HG02623 (cell line): Measurements from ENCODE around the gene DHFR.
"Not testable (repeated sequence)": the region's sequence is repeated elsewhere in the genome, so short reads cannot be mapped to it uniquely, and the experiment has no call there.

ENCODE experiments used
- ATAC-seq: cut with Tn5 transposase; IDR thresholded peaks from one replicate; pipeline ENCODE4 v1.9.1; 2021; ENCODE audit warnings: moderate library complexity; ENCODE audit not compliant: unreplicated experiment

DHFR gene

GRCh38 chr5:80654391-80655230 is at the start of gene DHFR, which contains the start of gene MSH3:
TSS of gene DHFR (minus strand) at chr5:80654983. CDS start at chr5:80654489, 494 bp downstream.
TSS of gene MSH3 (plus strand) at chr5:80654652. CDS start at chr5:80654728, 76 bp downstream.
- ATAC-seq, result peak; percentile 42

- ATAC-seq, result no peak
These were observed 49.4 kb upstream of the DHFR start for GRCh38 chr5:80704221-80704620.

GRCh38 chr5:80703747-80704146 is 49.0 kb upstream of the DHFR start:
- ATAC-seq, result no peak

- ATAC-seq, result no peak
These were observed 48.5 kb upstream of the DHFR start for GRCh38 chr5:80703291-80703690.

- ATAC-seq, result no peak
These were observed 46.8 kb upstream of the DHFR start for GRCh38 chr5:80701597-80701996.

- ATAC-seq, result no peak
These were observed 43.6 kb upstream of the DHFR start for GRCh38 chr5:80698369-80698768.

GRCh38 chr5:80697100-80697499 is 42.3 kb upstream of the DHFR start:
- ATAC-seq, result no peak

GRCh38 chr5:80696450-80696849 is 41.7 kb upstream of the DHFR start:
- ATAC-seq, result no peak

GRCh38 chr5:80695666-80696065 is 40.9 kb upstream of the DHFR start:
- no peak for ATAC-seq

GRCh38 chr5:80689627-80690026 is 34.8 kb upstream of the DHFR start:
- no peak for ATAC-seq

- ATAC-seq, result no peak
These were observed 34.1 kb upstream of the DHFR start for GRCh38 chr5:80688648-80689420.

GRCh38 chr5:80686757-80687156 is 32.0 kb upstream of the DHFR start:
- ATAC-seq, result no peak

GRCh38 chr5:80676706-80677105 is 21.9 kb upstream of the DHFR start:
- ATAC-seq, result no peak

GRCh38 chr5:80672140-80672736 is 17.5 kb upstream of the DHFR start:
- no peak for ATAC-seq

- ATAC-seq, result peak; percentile 71
These were observed 13.5 kb upstream of the DHFR start for GRCh38 chr5:80668016-80668969.

- ATAC-seq, result no peak
These were observed 12.6 kb upstream of the DHFR start for GRCh38 chr5:80667384-80667783.

- no peak for ATAC-seq
These were observed 10.3 kb upstream of the DHFR start for GRCh38 chr5:80665057-80665456.

- ATAC-seq, result no peak
These were observed 7.3 kb upstream of the DHFR start for GRCh38 chr5:80662108-80662507.

- not testable (repeated sequence) for ATAC-seq
These were observed 5.9 kb upstream of the DHFR start for GRCh38 chr5:80660661-80661060.

- ATAC-seq, result no peak
These were observed 4.3 kb upstream of the DHFR start for GRCh38 chr5:80659106-80659505.
